GM21737 (cell line): Measurements from ENCODE around the gene CCR9.

Experiments
- ATAC-seq: cut with Tn5 transposase; IDR thresholded peaks from one replicate; pipeline ENCODE4 v1.9.1; 2021; ENCODE audit warnings: mild to moderate bottlenecking, moderate library complexity; ENCODE audit not compliant: unreplicated experiment

CCR9 gene

GRCh38 chr3:45907769-45908705, 21.7 kb downstream of the CCR9 start:
- ATAC-seq, result no peak

GRCh38 chr3:45908761-45909160, 22.4 kb downstream of the CCR9 start:
- ATAC-seq, result no peak

- no peak for ATAC-seq
These were observed 23.2 kb downstream of the CCR9 start for GRCh38 chr3:45909542-45909941.

GRCh38 chr3:45910892-45911291, 24.5 kb downstream of the CCR9 start:
- ATAC-seq, result no peak

- ATAC-seq, result no peak
These were observed 25.3 kb downstream of the CCR9 start for GRCh38 chr3:45911511-45912226.

GRCh38 chr3:45912435-45912834, 26.1 kb downstream of the CCR9 start:
- ATAC-seq, result no peak

- ATAC-seq, result no peak
These were observed 28.2 kb downstream of the CCR9 start for GRCh38 chr3:45914362-45915058.

- no peak for ATAC-seq
These were observed 28.7 kb downstream of the CCR9 start for GRCh38 chr3:45915059-45915439.

GRCh38 chr3:45915518-45916231, 29.3 kb downstream of the CCR9 start:
- ATAC-seq, result peak; percentile 88

- no peak for ATAC-seq
These were observed 31.0 kb downstream of the CCR9 start for GRCh38 chr3:45917146-45917898.

GRCh38 chr3:45921158-45922038, 35.1 kb downstream of the CCR9 start:
- no peak for ATAC-seq

- no peak for ATAC-seq
These were observed 35.6 kb downstream of the CCR9 start for GRCh38 chr3:45922039-45922326.

- ATAC-seq, result no peak
These were observed 36.7 kb downstream of the CCR9 start for GRCh38 chr3:45922950-45923590.

- no peak for ATAC-seq
These were observed 37.4 kb downstream of the CCR9 start for GRCh38 chr3:45923755-45924154.

GRCh38 chr3:45927881-45928280, 41.5 kb downstream of the CCR9 start:
- ATAC-seq, result no peak

GRCh38 chr3:45929042-45929679, 42.8 kb downstream of the CCR9 start:
- ATAC-seq, result no peak

GRCh38 chr3:45931496-45931895, 45.2 kb downstream of the CCR9 start:
- ATAC-seq, result no peak

- no peak for ATAC-seq
These were observed 45.8 kb downstream of the CCR9 start for GRCh38 chr3:45932112-45932511.
